H9 (cell line): ENCODE results near the gene NFASC. TPM values are rescaled to one million over a fixed set of nuclear protein-coding genes. Genes with fewer than 3 reads are reported as not detected.

ENCODE experiments used
- DNase-seq: peaks from one replicate; pipeline ENCODE4 v3.0.0-alpha.2; 2017
- H2AFZ ChIP-seq: one replicate; pipeline ENCODE4 v1.6.1; 2013; ENCODE audit warnings: mild to moderate bottlenecking, low read length, control low read depth, moderate library complexity
- H2AK5ac ChIP-seq: 2 replicates; pipeline ENCODE4 v1.6.1; 2013; ENCODE audit warnings: low read length, control low read depth, mixed read lengths; ENCODE audit not compliant: insufficient read length
- H2BK120ac ChIP-seq: one replicate; pipeline ENCODE4 v1.6.1; 2013; ENCODE audit warnings: low read depth, mild to moderate bottlenecking, low read length, control low read depth, inconsistent platforms; ENCODE audit not compliant: poor library complexity, severe bottlenecking
- H2BK12ac ChIP-seq: 2 replicates; pipeline ENCODE4 v1.6.1; 2013; ENCODE audit warnings: low read length, control low read depth, mixed read lengths, low read depth; ENCODE audit not compliant: insufficient read length
- H2BK15ac ChIP-seq: 2 replicates; pipeline ENCODE4 v1.6.1; 2013; ENCODE audit warnings: low read depth, low read length, control low read depth
- H2BK20ac ChIP-seq: one replicate; pipeline ENCODE4 v1.6.1; 2013; ENCODE audit warnings: low read depth, mild to moderate bottlenecking, low read length, control low read depth, inconsistent platforms; ENCODE audit not compliant: poor library complexity, severe bottlenecking
- H2BK5ac ChIP-seq: 2 replicates; pipeline ENCODE4 v1.6.1; 2013; ENCODE audit warnings: low read length, control low read depth, mixed read lengths; ENCODE audit not compliant: insufficient read length
- H3K14ac ChIP-seq: 2 replicates; pipeline ENCODE4 v1.6.1; 2013; ENCODE audit warnings: low read length, control low read depth; ENCODE audit not compliant: insufficient read depth
- H3K18ac ChIP-seq: 2 replicates; pipeline ENCODE4 v1.6.1; 2013; ENCODE audit warnings: low read depth, mild to moderate bottlenecking, mixed read lengths, low read length, control low read depth; ENCODE audit not compliant: insufficient read length
- H3K23ac ChIP-seq: 2 replicates; pipeline ENCODE4 v1.6.1; 2013; ENCODE audit warnings: low read length, control low read depth, mixed read lengths, low read depth; ENCODE audit not compliant: insufficient read length
- H3K23me2 ChIP-seq: 2 replicates; pipeline ENCODE4 v1.6.1; 2013; ENCODE audit warnings: low read depth, mild to moderate bottlenecking, mixed read lengths, low read length, control low read depth; ENCODE audit not compliant: insufficient read length, poor library complexity, severe bottlenecking
- H3K27ac ChIP-seq: 2 replicates; pipeline ENCODE4 v1.5.1; 2013; ENCODE audit warnings: low read length, control low read depth, mixed read lengths, low read depth; ENCODE audit not compliant: insufficient read length
- H3K27me3 ChIP-seq: 2 replicates; pipeline ENCODE4 v1.6.1; 2013; ENCODE audit warnings: low read length, control low read depth, inconsistent platforms; ENCODE audit not compliant: insufficient read depth
- H3K4ac ChIP-seq: 2 replicates; pipeline ENCODE4 v1.6.1; 2013; ENCODE audit warnings: low read depth, mild to moderate bottlenecking, control low read depth, inconsistent platforms, low read length, moderate library complexity
- H3K4me1 ChIP-seq: 2 replicates; pipeline ENCODE4 v1.6.1; 2013; ENCODE audit warnings: low read length, control low read depth, inconsistent platforms; ENCODE audit not compliant: insufficient read depth
- H3K4me2 ChIP-seq: 2 replicates; pipeline ENCODE4 v1.6.1; 2013; ENCODE audit warnings: low read length, control low read depth, mixed read lengths; ENCODE audit not compliant: insufficient read length, insufficient read depth
- H3K56ac ChIP-seq: 2 replicates; pipeline ENCODE4 v1.6.1; 2013; ENCODE audit warnings: low read depth, mild to moderate bottlenecking, mixed read lengths, low read length, control low read depth; ENCODE audit not compliant: insufficient read length
- H3K79me1 ChIP-seq: 2 replicates; pipeline ENCODE4 v1.6.1; 2013; ENCODE audit warnings: low read depth, mild to moderate bottlenecking, moderate library complexity, low read length, control low read depth, inconsistent platforms; ENCODE audit not compliant: insufficient read depth, poor library complexity, severe bottlenecking
- H3K79me2 ChIP-seq: 2 replicates; pipeline ENCODE4 v1.6.1; 2013; ENCODE audit warnings: low read length, control low read depth, inconsistent platforms; ENCODE audit not compliant: insufficient read depth
- H3K9ac ChIP-seq: 2 replicates; pipeline ENCODE4 v1.6.1; 2013; ENCODE audit warnings: low read length, control low read depth, mixed read lengths; ENCODE audit not compliant: insufficient read length; ENCODE audit errors: extremely low read depth
- H3K9me3 ChIP-seq: one replicate; pipeline ENCODE4 v1.6.1; 2013; ENCODE audit warnings: low read depth, low read length, inconsistent platforms; ENCODE audit not compliant: control insufficient read depth
- H3T11ph ChIP-seq: one replicate; pipeline ENCODE4 v1.6.1; 2013; ENCODE audit warnings: mild to moderate bottlenecking, low read length, control low read depth, inconsistent platforms
- H4K20me1 ChIP-seq: one replicate; pipeline ENCODE4 v1.6.1; 2013; ENCODE audit not compliant: control insufficient read depth, insufficient read length, insufficient read depth
- H4K5ac ChIP-seq: 2 replicates; pipeline ENCODE4 v1.6.1; 2013; ENCODE audit warnings: low read depth, mild to moderate bottlenecking, mixed read lengths, low read length, control low read depth; ENCODE audit not compliant: insufficient read length
- H4K8ac ChIP-seq: replicated peaks from 2 replicates; pipeline ENCODE4 v1.6.1; 2013; ENCODE audit warnings: low read length, control low read depth, mixed read lengths, low read depth; ENCODE audit not compliant: insufficient read length
- H4K91ac ChIP-seq: 2 replicates; pipeline ENCODE4 v1.6.1; 2013; ENCODE audit warnings: low read depth, mild to moderate bottlenecking, moderate library complexity, mixed read lengths, low read length, control low read depth; ENCODE audit not compliant: insufficient read length
- H3K27ac Mint-ChIP-seq, 3 experiments: 2 replicates in 2 of 3; 3 replicates in 1 of 3; pipeline ENCODE4 v1.8.0; 2020 to 2021; ENCODE audit warnings: mixed read lengths in 3 of 3, mild to moderate bottlenecking in 1 of 3, moderate library complexity in 1 of 3
- H3K27me3 Mint-ChIP-seq: 2 replicates; pipeline ENCODE4 v1.8.0; 2021; ENCODE audit warnings: low read depth, mild to moderate bottlenecking, moderate library complexity, mixed read lengths
- H3K36me3 Mint-ChIP-seq, 3 experiments: 2 replicates in 2 of 3; 3 replicates in 1 of 3; pipeline ENCODE4 v1.8.0; 2020 to 2021; ENCODE audit warnings: low read depth in 3 of 3, mixed read lengths in 3 of 3; ENCODE audit not compliant: insufficient read depth in 1 of 3
- H3K4me1 Mint-ChIP-seq, 2 experiments: 2 replicates each; pipeline ENCODE4 v1.8.0; 2020; ENCODE audit warnings: mixed read lengths in 2 of 2
- H3K4me3 Mint-ChIP-seq, 2 experiments: 2 replicates in 1 of 2; 3 replicates in 1 of 2; pipeline ENCODE4 v1.8.0; 2020 to 2021; ENCODE audit warnings: mild to moderate bottlenecking in 2 of 2, mixed read lengths in 2 of 2, moderate library complexity in 1 of 2
- H3K9me3 Mint-ChIP-seq, 2 experiments: 2 replicates in 1 of 2; 3 replicates in 1 of 2; pipeline ENCODE4 v1.8.0; 2020; ENCODE audit warnings: mild to moderate bottlenecking in 2 of 2, mixed read lengths in 2 of 2, moderate library complexity in 1 of 2
- CTCF ChIP-seq: fragments of 200-600 bp; sonication (generic); conservative IDR thresholded peaks from 3 replicates; pipeline ENCODE4 v1.8.0; 2021; ENCODE audit warnings: antibody characterized with exemption, mild to moderate bottlenecking
- WGBS: extraction: QIAGEN DNeasy Blood & Tissue Kit; methylation state at CpG from one replicate; pipeline ENCODE4 v1.1.7; 2013; ENCODE audit warnings: missing lambda C conversion rate, low lambda C conversion rate, mixed read lengths; ENCODE audit not compliant: insufficient read length; ENCODE audit errors: extremely low coverage; 5-methylcytosine and 5-hydroxymethylcytosine counted together
- total RNA-seq: library from RNA; stranded (reverse); gene quantifications from 2 replicates; pipeline ENCODE4 v1.2.1, GENCODE V29; 2021

NFASC gene
- total RNA-seq, 1 experiment from 2014 or later: 5.0 TPM

GRCh38 chr1:204835737-204836136 lies 34.9 kb upstream of the NFASC start:
- H3K4ac ChIP-seq: no peak overlapping the region
- no peaks in the 10 kb centered on the region for H4K20me1 ChIP-seq
- Mint-ChIP-seq H3K27me3 (no peaks in the 10 kb centered on the region; the same call in 1 of the 2 replicates), H3K27ac (no peak overlapping the region), H3K36me3 (no peaks in the 10 kb centered on the region), H3K4me1 (peaks cover 19 to 33% of the 10 kb centered on the region in 2 experiments), H3K9me3 (no peaks in the 10 kb centered on the region), H3K4me3 (no peak overlapping the region)
- H2BK15ac ChIP-seq: no peak overlapping the region
- no peak overlapping the region for H2AK5ac ChIP-seq
- H3K14ac ChIP-seq: no peak overlapping the region
- no peak overlapping the region for H2BK12ac ChIP-seq
- WGBS: no CpG with 5 or more reads among the region's 3 CpGs
- H4K91ac ChIP-seq: no peak overlapping the region
- no peak overlapping the region for H3K23ac ChIP-seq
- no peak overlapping the region for H4K5ac ChIP-seq
- no peaks in the 10 kb centered on the region for H3K23me2 ChIP-seq
- no peaks in the 10 kb centered on the region for H3K79me1 ChIP-seq
- H3K9ac ChIP-seq: no peak overlapping the region
- no peaks in the 10 kb centered on the region; the same call in 1 of the 2 replicates for H3K4me1 ChIP-seq
- no peak overlapping the region for H2AFZ ChIP-seq
- no peak overlapping the region for H2BK5ac ChIP-seq
- no peak overlapping the region for H3T11ph ChIP-seq
- no peak overlapping the region for H4K8ac ChIP-seq
- no peak overlapping the region for H3K4me2 ChIP-seq
- H3K9me3 ChIP-seq: no peaks in the 10 kb centered on the region
- H3K27ac ChIP-seq: no peak overlapping the region
- no peak overlapping the region for H3K18ac ChIP-seq
- H3K79me2 ChIP-seq: no peaks in the 10 kb centered on the region
- no peak for DNase-seq
- H3K27me3 ChIP-seq: no peaks in the 10 kb centered on the region; the same call in 1 of the 2 replicates
- H2BK20ac ChIP-seq: no peak overlapping the region
- TF ChIP-seq CTCF: no peak
- H2BK120ac ChIP-seq: no peak overlapping the region
- no peak overlapping the region for H3K56ac ChIP-seq
